Panc1 (cell line): ENCODE results near the gene KCND3. TPM values are rescaled to one million over a fixed set of nuclear protein-coding genes. Genes with fewer than 3 reads are reported as not detected.

Experiments
- ATAC-seq: fragments of 200-7000 bp; cut with Tn5 transposase; 2 replicates; pipeline ENCODE4 v1.9.1; 2020; ENCODE audit warnings: mild to moderate bottlenecking, moderate library complexity
- BruUV-seq: library from RNA; stranded (reverse); fragments of 400-500 nt; replicated peaks from 2 replicates; lab custom pipeline; 2021; lab: Mats Ljungman, UMichigan
- CTCF ChIA-PET: fragments of 300-600 bp; sonication (Branson Sonifier 250); formaldehyde crosslinking; loops from one replicate; lab custom pipeline; 2022; ENCODE audit warnings: antibody characterized with exemption; lab: Charles Lee
- POLR2A ChIA-PET: fragments of 300-600 bp; sonication (Branson Sonifier 250); formaldehyde crosslinking; loops from one replicate; lab custom pipeline; 2022; ENCODE audit warnings: antibody characterized with exemption; lab: Charles Lee
- DNase-seq: peaks from one replicate; pipeline ENCODE4 v3.0.0-alpha.2; 2010; ENCODE audit warnings: low read depth, low spot score
- H3K27ac ChIP-seq: 2 replicates; pipeline ENCODE4 v1.5.1; 2011; ENCODE audit warnings: mild to moderate bottlenecking, low read length, inconsistent platforms
- H3K27me3 ChIP-seq: fragments of 200-500 bp; sonication (Bioruptor generic); 2 replicates; pipeline ENCODE4 v1.6.0; 2014; ENCODE audit warnings: low read length, inconsistent platforms; ENCODE audit not compliant: control insufficient read depth, insufficient read depth
- H3K36me3 ChIP-seq: fragments of 200-500 bp; sonication (Bioruptor generic); 2 replicates; pipeline ENCODE4 v1.5.1; 2014; ENCODE audit warnings: inconsistent platforms, mild to moderate bottlenecking, low read length, moderate library complexity; ENCODE audit not compliant: control insufficient read depth, insufficient read depth
- H3K4me1 ChIP-seq: 2 replicates; pipeline ENCODE4 v1.5.1; 2011; ENCODE audit warnings: inconsistent platforms, mild to moderate bottlenecking, low read length, moderate library complexity; ENCODE audit not compliant: control insufficient read depth, insufficient read depth
- H3K4me3 ChIP-seq, 2 experiments: 2 replicates each; pipeline ENCODE4 v1.5.1; 2011 to 2012; ENCODE audit warnings: low read depth in 2 of 2, low read length in 2 of 2, mild to moderate bottlenecking in 2 of 2, inconsistent platforms in 1 of 2, moderate library complexity in 1 of 2
- H3K9me3 ChIP-seq: fragments of 200-500 bp; sonication (Bioruptor generic); 2 replicates; pipeline ENCODE4 v1.5.1; 2014; ENCODE audit warnings: low read depth, mild to moderate bottlenecking, inconsistent platforms, low read length, moderate library complexity; ENCODE audit not compliant: control insufficient read depth, insufficient read depth
- CTCF ChIP-seq: fragments of 450-650 bp; IDR thresholded peaks from 2 replicates; pipeline ENCODE4 v1.5.1; 2017; ENCODE audit warnings: mild to moderate bottlenecking
- POLR2AphosphoS5 ChIP-seq: IDR thresholded peaks from 2 replicates; pipeline ENCODE4 v1.6.1; 2012; ENCODE audit warnings: mild to moderate bottlenecking, low read depth, low read length, moderate library complexity
- REST ChIP-seq, 2 experiments: IDR thresholded peaks; 2 replicates each; pipeline ENCODE4 v1.6.1; 2011 to 2012; ENCODE audit warnings: low read depth in 2 of 2, control low read depth in 1 of 2, low read length in 1 of 2, mild to moderate bottlenecking in 1 of 2, moderate library complexity in 1 of 2; ENCODE audit not compliant: insufficient read depth in 1 of 2
- SIN3A ChIP-seq: IDR thresholded peaks from 2 replicates; pipeline ENCODE4 v1.6.1; 2012; ENCODE audit warnings: low read depth, mild to moderate bottlenecking, low read length, moderate library complexity, borderline replicate concordance; ENCODE audit not compliant: insufficient read depth
- TCF7L2 ChIP-seq: IDR thresholded peaks from 2 replicates; pipeline ENCODE4 v1.6.1; 2011; ENCODE audit warnings: mild to moderate bottlenecking, low read depth, low read length, inconsistent platforms
- in situ Hi-C: cut with HindIII; loops from 2 replicates; pipeline ENCODE4 v1.10.0; 2016; ENCODE audit warnings: low sequenced_read_pairs, low pct_unique_long_range_greater_than_20kb
- intact Hi-C: fragments of 100-400 bp; cut with micrococcal nuclease; formaldehyde crosslinking; loops from one replicate; pipeline ENCODE4 v1.10.0; 2022; ENCODE audit not compliant: unreplicated experiment
- total RNA-seq: library from RNA; stranded (reverse); gene quantifications from one replicate; pipeline ENCODE4 v1.2.1, GENCODE V29; 2021; ENCODE audit not compliant: unreplicated experiment

Gene KCND3
- total RNA-seq, 1 experiment from 2014 or later, result not detected

- H3K27ac ChIP-seq, result no peak overlapping the region
- intact Hi-C loops (no loop called here), in situ Hi-C loops (no loop called here)
- no peak overlapping the region for H3K4me3 ChIP-seq
- no peak for ATAC-seq
- H3K27me3 ChIP-seq, result no peaks in the 10 kb centered on the region; the same call in 1 of the 2 replicates
- no peaks in the 10 kb centered on the region for H3K36me3 ChIP-seq
- ChIA-PET CTCF (no interaction called here), POLR2A (no interaction called here)
- H3K9me3 ChIP-seq, result no peaks in the 10 kb centered on the region
- no peak for DNase-seq
- TF ChIP-seq REST (IDR thresholded peaks at IDR 0.05; ENCODE audit: insufficient read depth in 1 of 2, low read depth in 2 of 2, low read length in 1 of 2), result no peak
- no peak for TF ChIP-seq POLR2AphosphoS5
- TF ChIP-seq CTCF, result no peak
- TF ChIP-seq SIN3A, result no peak
- TF ChIP-seq TCF7L2, result no peak
- no peaks in the 10 kb centered on the region for H3K4me1 ChIP-seq
- no TSS peak for BruUV-seq
Observed at GRCh38 chr1:111863401-111863800, 126.1 kb downstream of the KCND3 start.

- DNase-seq (no peak), ATAC-seq (no peak)
- no TSS peak for BruUV-seq
- Histone ChIP-seq H3K27ac (no peak overlapping the region), H3K36me3 (no peaks in the 10 kb centered on the region), H3K4me3 (no peak overlapping the region), H3K9me3 (no peaks in the 10 kb centered on the region), H3K27me3 (no peaks in the 10 kb centered on the region; the same call in 1 of the 2 replicates), H3K4me1 (no peaks in the 10 kb centered on the region)
- intact Hi-C loops, result no loop called here
- ChIA-PET CTCF (no interaction called here), POLR2A (no interaction called here)
- in situ Hi-C loops, result no loop called here
- TF ChIP-seq SIN3A, result no peak
- TF ChIP-seq CTCF, result no peak
- no peak for TF ChIP-seq TCF7L2
- TF ChIP-seq REST (IDR thresholded peaks at IDR 0.05; ENCODE audit: insufficient read depth in 1 of 2, low read depth in 2 of 2, low read length in 1 of 2), result no peak
- TF ChIP-seq POLR2AphosphoS5, result no peak
Observed at GRCh38 chr1:111862599-111862998, 126.9 kb downstream of the KCND3 start.
